Skeletal muscle satellite cell (primary cell): ENCODE data around the gene CD37.
"Not testable (repeated sequence)": the region's sequence is repeated elsewhere in the genome, so short reads cannot be mapped to it uniquely, and the experiment has no call there.

Experiments
- H3K27me3 ChIP-seq: 2 replicates; pipeline ENCODE4 v1.7.0; 2013; ENCODE audit warnings: low read length; ENCODE audit not compliant: control insufficient read depth, insufficient read depth
- H3K36me3 ChIP-seq: 2 replicates; pipeline ENCODE4 v1.7.0; 2013; ENCODE audit warnings: mild to moderate bottlenecking, control low read depth, low read length; ENCODE audit not compliant: insufficient read depth
- H3K4me1 ChIP-seq: 2 replicates; pipeline ENCODE4 v1.7.0; 2013; ENCODE audit warnings: low read length; ENCODE audit not compliant: control insufficient read depth, insufficient read depth
- H3K4me2 ChIP-seq: 2 replicates; pipeline ENCODE4 v1.7.0; 2013; ENCODE audit warnings: mild to moderate bottlenecking, low read length
- H3K4me3 ChIP-seq: 2 replicates; pipeline ENCODE4 v1.7.0; 2013; ENCODE audit warnings: low read length
- H3K9ac ChIP-seq: 2 replicates; pipeline ENCODE4 v1.7.0; 2013; ENCODE audit warnings: mild to moderate bottlenecking, low read depth, low read length, moderate library complexity
- H3K9me3 ChIP-seq: replicated peaks from 2 replicates; pipeline ENCODE4 v1.7.0; 2013; ENCODE audit warnings: mild to moderate bottlenecking, control low read depth, low read length

The CD37 gene

GRCh38 chr19:49306734-49307133, 28.5 kb upstream of the CD37 start:
- H3K9ac ChIP-seq, H3K9me3 ChIP-seq, H3K4me2 ChIP-seq, H3K4me3 ChIP-seq, H3K4me1 ChIP-seq, H3K27me3 ChIP-seq, H3K36me3 ChIP-seq: not testable (repeated sequence)

- Histone ChIP-seq H3K4me2 (no peak overlapping the region), H3K9ac (no peak overlapping the region), H3K4me3 (no peak overlapping the region), H3K9me3 (no peaks in the 10 kb centered on the region), H3K36me3 (no peaks in the 10 kb centered on the region), H3K27me3 (no peaks in the 10 kb centered on the region), H3K4me1 (no peaks in the 10 kb centered on the region)
Measured at GRCh38 chr19:49309087-49309486, 26.1 kb upstream of the CD37 start.

- Histone ChIP-seq H3K9me3 (no peaks in the 10 kb centered on the region), H3K4me3 (no peak overlapping the region), H3K4me1 (no peaks in the 10 kb centered on the region), H3K9ac (no peak overlapping the region), H3K4me2 (no peak overlapping the region), H3K27me3 (no peaks in the 10 kb centered on the region), H3K36me3 (no peaks in the 10 kb centered on the region)
Measured at GRCh38 chr19:49315111-49315510, 20.1 kb upstream of the CD37 start.

GRCh38 chr19:49316284-49316683, 18.9 kb upstream of the CD37 start:
- H3K4me2 ChIP-seq, result no peak overlapping the region
- H3K4me3 ChIP-seq, result no peak overlapping the region
- no peaks in the 10 kb centered on the region for H3K27me3 ChIP-seq
- no peaks in the 10 kb centered on the region for H3K4me1 ChIP-seq
- H3K9ac ChIP-seq, result no peak overlapping the region
- no peaks in the 10 kb centered on the region for H3K9me3 ChIP-seq
- no peaks in the 10 kb centered on the region for H3K36me3 ChIP-seq

- Histone ChIP-seq H3K9ac (no peak overlapping the region), H3K4me3 (no peak overlapping the region), H3K4me2 (no peak overlapping the region), H3K27me3 (no peaks in the 10 kb centered on the region), H3K9me3 (no peaks in the 10 kb centered on the region), H3K4me1 (no peaks in the 10 kb centered on the region), H3K36me3 (no peaks in the 10 kb centered on the region)
Measured at GRCh38 chr19:49318296-49318695, 16.9 kb upstream of the CD37 start.

- Histone ChIP-seq H3K4me3 (no peak within 1 kb of the TSS), H3K4me1 (no peaks in the 10 kb centered on the region), H3K9ac (no peak within 1 kb of the TSS), H3K36me3 (no peaks in the 10 kb centered on the region), H3K27me3 (no peaks in the 10 kb centered on the region), H3K4me2 (no peak within 1 kb of the TSS), H3K9me3 (no peaks in the 10 kb centered on the region)
Measured at GRCh38 chr19:49324801-49325576, 10.2 kb upstream of the CD37 start, which contains the start of gene SLC6A16. SLC6A16 (minus strand) TSS chr19:49325191; CDS start chr19:49311347, 13,844 bp downstream.

GRCh38 chr19:49325756-49326155, 9.4 kb upstream of the CD37 start:
- not testable (repeated sequence) for H3K9ac ChIP-seq, H3K4me1 ChIP-seq, H3K4me2 ChIP-seq, H3K36me3 ChIP-seq, H3K27me3 ChIP-seq, H3K4me3 ChIP-seq, H3K9me3 ChIP-seq

GRCh38 chr19:49326165-49326704, 9.0 kb upstream of the CD37 start:
- H3K4me2 ChIP-seq, result no peak overlapping the region
- H3K36me3 ChIP-seq, result no peaks in the 10 kb centered on the region
- no peaks in the 10 kb centered on the region for H3K9me3 ChIP-seq
- H3K27me3 ChIP-seq, result no peaks in the 10 kb centered on the region
- H3K4me1 ChIP-seq, result no peaks in the 10 kb centered on the region
- no peak overlapping the region for H3K4me3 ChIP-seq
- H3K9ac ChIP-seq, result no peak overlapping the region

GRCh38 chr19:49327878-49328544, 7.2 kb upstream of the CD37 start:
- Histone ChIP-seq H3K4me2 (no peak overlapping the region), H3K9me3 (no peaks in the 10 kb centered on the region), H3K4me1 (no peaks in the 10 kb centered on the region), H3K27me3 (no peaks in the 10 kb centered on the region), H3K4me3 (no peak overlapping the region), H3K36me3 (no peaks in the 10 kb centered on the region), H3K9ac (no peak overlapping the region)

- Histone ChIP-seq H3K4me2 (no peak overlapping the region), H3K9me3 (no peaks in the 10 kb centered on the region), H3K4me1 (no peaks in the 10 kb centered on the region), H3K36me3 (no peaks in the 10 kb centered on the region), H3K4me3 (no peak overlapping the region), H3K27me3 (no peaks in the 10 kb centered on the region), H3K9ac (no peak overlapping the region)
Measured at GRCh38 chr19:49328741-49329140, 6.5 kb upstream of the CD37 start.

- H3K4me1 ChIP-seq, H3K27me3 ChIP-seq, H3K9me3 ChIP-seq, H3K36me3 ChIP-seq, H3K9ac ChIP-seq, H3K4me3 ChIP-seq, H3K4me2 ChIP-seq: not testable (repeated sequence)
Measured at GRCh38 chr19:49331187-49331586, 4.0 kb upstream of the CD37 start.
